GM21447 (cell line): ENCODE results near the gene RAD51B.

Experiments
- ATAC-seq: cut with Tn5 transposase; IDR thresholded peaks from one replicate; pipeline ENCODE4 v1.9.1; 2021; ENCODE audit not compliant: unreplicated experiment

The RAD51B gene

GRCh38 chr14:68471029-68471963, 651.7 kb downstream of the RAD51B start:
- peak; percentile 57 for ATAC-seq

GRCh38 chr14:68471964-68472508, 652.5 kb downstream of the RAD51B start:
- no peak for ATAC-seq

GRCh38 chr14:68473069-68473468, 653.5 kb downstream of the RAD51B start:
- ATAC-seq, result no peak

GRCh38 chr14:68473794-68474193, 654.2 kb downstream of the RAD51B start:
- no peak for ATAC-seq

- no peak for ATAC-seq
Observed at GRCh38 chr14:68474741-68475140, 655.2 kb downstream of the RAD51B start.

- ATAC-seq, result no peak
Observed at GRCh38 chr14:68475802-68476201, 656.2 kb downstream of the RAD51B start.

- peak; percentile 88 for ATAC-seq
Observed at GRCh38 chr14:68476212-68477109, 656.9 kb downstream of the RAD51B start.

- no peak for ATAC-seq
Observed at GRCh38 chr14:68477110-68477455, 657.5 kb downstream of the RAD51B start.

- no peak for ATAC-seq
Observed at GRCh38 chr14:68477461-68478085, 658.0 kb downstream of the RAD51B start.

GRCh38 chr14:68479247-68479646, 659.7 kb downstream of the RAD51B start:
- ATAC-seq, result no peak

GRCh38 chr14:68482018-68482417, 662.4 kb downstream of the RAD51B start:
- no peak for ATAC-seq

- no peak for ATAC-seq
Observed at GRCh38 chr14:68482772-68483395, 663.3 kb downstream of the RAD51B start.

GRCh38 chr14:68486033-68486732, 666.6 kb downstream of the RAD51B start:
- ATAC-seq, result no peak

GRCh38 chr14:68486809-68487208, 667.2 kb downstream of the RAD51B start:
- no peak for ATAC-seq

GRCh38 chr14:68487805-68488590, 668.4 kb downstream of the RAD51B start:
- no peak for ATAC-seq

- no peak for ATAC-seq
Observed at GRCh38 chr14:68491793-68492192, 672.2 kb downstream of the RAD51B start.

- no peak for ATAC-seq
Observed at GRCh38 chr14:68492381-68493151, 673.0 kb downstream of the RAD51B start.

GRCh38 chr14:68493152-68493911, 673.8 kb downstream of the RAD51B start:
- no peak for ATAC-seq
